IPS DF 4.7 (cell line): ENCODE measurements around the gene HYDIN.
"Not testable (repeated sequence)": the region's sequence is repeated elsewhere in the genome, so short reads cannot be mapped to it uniquely, and the experiment has no call there.

ENCODE experiments used
- DNase-seq: peaks from one replicate; pipeline ENCODE4 v3.0.0-alpha.2; 2013; ENCODE audit warnings: low spot score; ENCODE audit errors: extremely low read depth

Gene HYDIN

DNA sequence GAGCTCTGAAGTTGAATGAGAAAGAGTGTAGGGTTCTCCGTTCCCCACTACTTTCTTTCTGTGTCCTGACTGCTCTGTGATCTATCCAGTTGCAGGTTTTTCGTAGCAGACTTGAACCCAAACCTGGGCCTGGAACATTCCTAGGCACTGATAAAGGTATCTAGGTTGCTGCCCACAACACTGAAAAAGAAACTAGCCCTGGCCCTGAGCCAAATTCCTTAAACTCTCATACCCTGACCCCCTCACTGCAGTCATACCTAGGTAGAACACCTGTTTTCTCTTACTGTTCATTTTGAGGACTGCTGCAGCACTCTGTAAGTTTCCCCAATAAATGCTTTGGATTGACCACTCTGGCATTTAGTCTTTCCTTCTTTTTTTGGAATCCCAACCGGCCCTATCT, 5.4 kb downstream of the HYDIN start:
- DNase-seq: no peak

DNA sequence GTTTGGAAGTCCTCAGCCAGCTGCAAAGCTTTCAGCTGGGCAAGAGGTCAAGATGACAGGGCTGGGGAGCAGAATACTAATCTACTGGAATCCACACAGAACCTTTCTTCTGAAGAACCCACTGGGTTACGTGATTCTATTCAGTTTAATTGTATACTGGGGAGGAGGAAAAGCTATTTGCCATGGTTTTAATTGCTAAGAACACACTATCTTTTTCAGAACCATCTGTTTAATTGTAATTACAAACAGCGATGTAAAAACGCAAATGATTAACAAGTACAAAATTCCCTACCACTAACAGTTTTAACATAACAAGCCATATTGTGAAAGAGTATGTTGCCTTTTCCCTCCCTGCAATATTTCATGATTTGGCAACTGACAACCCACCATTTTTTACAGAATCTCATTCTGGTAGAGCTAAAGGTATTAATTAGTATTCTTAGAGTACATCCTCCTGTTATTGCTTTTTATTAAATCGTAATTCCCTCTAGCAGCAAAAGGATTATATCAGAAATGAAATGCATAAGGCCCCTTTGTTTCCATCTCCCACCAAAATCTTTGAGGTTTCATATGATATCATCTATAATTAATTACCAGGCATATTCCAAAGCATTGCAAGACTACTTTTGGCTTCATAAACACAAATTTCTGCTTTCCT, 12.1 kb downstream of the HYDIN start:
- DNase-seq: no peak

DNA sequence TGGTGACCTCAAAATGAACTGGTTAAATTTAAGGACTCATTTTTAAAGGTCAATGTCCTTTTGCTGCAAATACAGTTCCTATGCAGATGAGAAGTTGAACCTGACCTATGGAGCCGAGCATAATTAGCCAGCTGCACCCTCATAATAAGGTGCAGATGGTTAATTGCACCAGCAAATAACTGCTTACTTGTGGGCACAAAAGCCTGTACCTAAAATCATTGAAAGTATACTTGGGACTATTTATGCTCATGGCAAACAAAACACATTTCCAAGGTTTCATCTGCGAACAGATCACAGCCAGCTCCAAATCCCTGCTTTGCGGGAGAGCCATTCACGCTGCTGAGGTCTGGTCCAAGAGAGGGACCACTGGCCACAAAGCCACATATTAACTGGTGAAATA, 13.0 kb downstream of the HYDIN start:
- no peak for DNase-seq

DNA sequence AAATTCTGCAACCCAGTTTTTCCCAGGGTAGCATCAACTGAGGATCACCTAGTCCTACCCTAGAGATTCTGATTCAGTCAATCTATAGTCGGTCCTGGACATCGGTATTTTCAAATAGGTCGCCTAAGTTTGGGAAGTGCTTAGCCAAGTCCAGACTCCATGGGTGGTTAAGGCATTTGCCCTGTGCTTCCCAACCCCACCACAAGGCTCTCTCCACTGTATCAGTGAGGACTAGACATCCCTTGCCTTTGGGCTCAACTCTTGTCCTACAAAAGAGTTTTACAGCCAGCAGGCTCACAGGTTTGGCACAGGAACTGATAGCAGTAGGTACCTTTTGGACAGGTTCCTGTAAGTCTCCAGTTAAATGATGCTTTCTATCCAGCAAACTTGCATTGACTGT, 13.8 kb downstream of the HYDIN start:
- DNase-seq: no peak

DNA sequence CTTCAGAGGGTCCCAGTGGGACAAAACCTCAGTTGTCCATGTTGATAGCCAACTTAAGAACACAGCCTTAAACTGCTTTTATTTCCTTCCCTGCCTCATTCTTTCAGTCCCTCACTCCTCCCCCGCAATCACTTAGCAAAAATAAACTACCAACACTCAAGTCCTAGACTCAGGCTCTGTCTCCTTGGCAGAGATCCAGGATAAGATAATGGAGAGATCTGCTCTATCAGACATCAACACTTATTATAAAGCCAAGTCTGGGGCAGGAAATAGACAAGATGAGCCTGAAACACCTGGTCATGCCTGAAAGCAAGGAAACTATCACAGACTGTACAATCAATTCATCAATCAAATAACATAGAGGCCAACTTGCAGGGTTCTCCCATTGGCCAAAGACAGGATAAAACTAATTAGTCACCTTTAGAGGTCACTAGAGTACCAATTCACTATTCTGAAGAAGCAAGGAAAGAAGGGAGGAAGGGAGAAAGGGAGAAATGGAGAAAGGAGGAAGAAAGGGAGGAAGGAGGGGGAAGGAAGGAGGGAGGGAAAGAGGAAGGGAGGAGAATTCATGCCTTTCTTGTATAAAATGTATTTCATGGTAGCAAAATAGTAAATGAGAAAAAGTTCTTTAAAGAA, 15.7 kb downstream of the HYDIN start:
- no peak for DNase-seq

DNA sequence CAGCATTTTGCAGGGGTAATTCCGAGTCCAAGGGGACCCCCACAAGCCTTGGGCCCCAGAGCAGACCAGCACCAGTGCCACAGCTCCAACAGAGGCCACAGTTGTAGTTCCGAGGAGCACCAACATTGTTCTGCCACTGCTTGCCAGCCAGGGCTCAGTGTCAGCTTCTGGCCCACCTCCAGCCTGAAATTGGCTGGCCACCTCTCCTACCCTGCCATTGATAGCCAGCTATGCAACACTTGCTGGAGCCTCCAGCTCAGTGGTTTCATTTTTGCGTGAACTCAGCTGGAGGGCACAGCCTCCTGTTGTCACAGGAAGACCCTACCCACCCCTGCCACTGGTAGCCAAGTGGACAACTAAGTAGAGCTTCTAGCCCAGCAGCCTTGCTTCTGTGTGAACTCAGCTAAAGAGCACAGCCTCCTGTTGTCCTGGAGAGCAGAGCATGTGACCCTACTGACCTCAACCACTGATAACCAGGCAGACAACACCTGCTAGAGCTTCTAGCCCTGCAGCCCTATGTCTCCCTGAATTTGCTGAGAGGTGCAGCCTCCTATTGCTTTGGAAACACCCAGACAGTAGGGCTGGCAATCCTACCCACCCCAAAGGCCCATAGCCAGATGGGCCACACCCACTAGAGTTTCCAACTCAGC, 24.9 kb downstream of the HYDIN start:
- DNase-seq: no peak

DNA sequence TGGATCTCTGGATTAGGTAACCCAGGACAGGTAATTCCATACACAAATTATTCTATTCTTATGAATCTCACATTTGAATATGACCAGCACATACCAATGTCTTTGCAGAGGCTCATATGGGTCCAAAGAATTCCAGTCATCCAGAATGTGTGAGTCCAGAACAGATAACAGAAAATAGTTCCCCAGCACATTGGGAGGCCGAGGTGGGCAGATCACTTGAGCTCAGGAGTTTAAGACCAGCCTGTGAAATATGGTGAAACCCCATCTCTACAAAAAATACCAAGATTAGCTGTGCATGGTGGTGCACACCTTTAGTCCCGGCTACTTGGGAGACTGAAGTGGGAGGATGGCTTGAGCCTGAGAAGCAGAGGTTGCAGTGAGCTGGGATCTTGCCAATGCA, 26.9 kb downstream of the HYDIN start:
- DNase-seq: no peak

DNA sequence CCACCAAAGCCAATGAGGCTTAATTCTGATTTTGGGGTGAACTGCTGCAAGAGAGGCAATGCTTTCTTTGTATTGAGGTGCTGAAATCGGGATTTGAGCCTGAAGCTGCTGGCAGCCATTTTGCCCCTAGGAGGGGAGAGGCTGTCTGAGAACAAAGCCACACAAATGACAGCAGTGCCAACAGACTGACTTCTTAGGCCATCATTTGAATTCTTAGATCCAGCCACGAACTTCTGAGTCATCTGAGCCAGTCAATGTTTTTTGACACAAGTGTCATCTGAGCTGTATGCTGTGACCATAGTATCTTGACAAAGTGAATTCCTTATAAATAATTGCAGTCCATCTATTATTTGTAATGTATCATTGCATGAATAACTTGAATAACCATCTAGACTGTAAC, 29.0 kb downstream of the HYDIN start:
- no peak for DNase-seq

DNA sequence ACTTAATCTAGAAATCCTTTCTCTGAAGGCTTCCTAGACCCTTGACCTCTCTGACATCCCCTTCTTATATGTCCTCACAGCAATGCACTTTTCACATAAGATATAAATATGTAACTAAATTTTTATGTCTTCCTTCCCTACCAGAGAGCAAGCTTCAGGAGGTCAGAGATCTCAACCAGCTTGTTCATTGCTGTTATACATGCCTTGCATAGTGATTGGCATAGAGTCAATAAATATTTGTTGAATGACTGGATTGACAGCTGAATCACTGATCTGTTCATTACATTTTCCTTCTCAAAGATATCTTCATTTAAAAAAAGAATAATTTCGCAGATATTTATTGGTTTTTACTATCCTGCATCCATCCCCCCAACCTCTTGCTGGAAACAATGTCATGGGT, 29.5 kb downstream of the HYDIN start:
- no peak for DNase-seq

DNA sequence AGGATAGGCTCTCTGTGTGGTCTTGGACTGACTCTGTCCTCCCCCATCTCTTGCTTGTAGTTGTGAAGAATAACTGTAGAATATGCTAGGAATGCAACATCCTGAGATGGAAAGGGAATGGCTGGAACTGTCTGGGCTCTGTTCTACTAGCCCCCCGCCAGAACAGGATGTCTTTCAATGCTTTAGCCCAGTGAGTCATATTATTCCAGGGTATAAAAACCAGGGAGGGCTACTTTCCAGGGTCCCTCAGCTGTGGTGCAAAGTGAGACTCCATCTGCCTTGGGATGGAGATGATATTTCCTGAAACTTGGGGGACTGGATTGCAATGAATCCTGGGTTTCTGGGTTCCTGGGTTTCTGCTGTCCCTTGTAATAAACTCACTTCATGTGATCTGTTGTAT, 32.1 kb downstream of the HYDIN start:
- DNase-seq: no peak

DNA sequence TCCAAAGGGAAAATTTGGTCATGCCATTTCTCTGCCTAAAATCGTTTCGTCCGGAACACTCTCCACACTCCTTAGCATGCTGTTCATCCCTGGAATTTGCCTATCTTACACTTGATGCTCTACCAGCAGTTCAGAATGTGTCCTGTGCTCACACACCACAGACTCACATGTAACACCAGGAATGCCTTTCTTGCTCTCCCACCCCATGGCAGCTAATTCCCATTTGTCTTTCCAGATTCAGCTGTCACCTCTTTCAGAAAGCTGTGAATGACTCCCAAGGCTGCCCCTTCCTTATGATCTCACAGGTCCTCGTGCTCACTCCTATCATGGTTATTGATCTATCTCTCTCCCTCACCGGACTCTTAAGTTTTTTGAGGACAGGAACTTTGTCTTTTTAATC, 38.1 kb downstream of the HYDIN start:
- no peak for DNase-seq

DNA sequence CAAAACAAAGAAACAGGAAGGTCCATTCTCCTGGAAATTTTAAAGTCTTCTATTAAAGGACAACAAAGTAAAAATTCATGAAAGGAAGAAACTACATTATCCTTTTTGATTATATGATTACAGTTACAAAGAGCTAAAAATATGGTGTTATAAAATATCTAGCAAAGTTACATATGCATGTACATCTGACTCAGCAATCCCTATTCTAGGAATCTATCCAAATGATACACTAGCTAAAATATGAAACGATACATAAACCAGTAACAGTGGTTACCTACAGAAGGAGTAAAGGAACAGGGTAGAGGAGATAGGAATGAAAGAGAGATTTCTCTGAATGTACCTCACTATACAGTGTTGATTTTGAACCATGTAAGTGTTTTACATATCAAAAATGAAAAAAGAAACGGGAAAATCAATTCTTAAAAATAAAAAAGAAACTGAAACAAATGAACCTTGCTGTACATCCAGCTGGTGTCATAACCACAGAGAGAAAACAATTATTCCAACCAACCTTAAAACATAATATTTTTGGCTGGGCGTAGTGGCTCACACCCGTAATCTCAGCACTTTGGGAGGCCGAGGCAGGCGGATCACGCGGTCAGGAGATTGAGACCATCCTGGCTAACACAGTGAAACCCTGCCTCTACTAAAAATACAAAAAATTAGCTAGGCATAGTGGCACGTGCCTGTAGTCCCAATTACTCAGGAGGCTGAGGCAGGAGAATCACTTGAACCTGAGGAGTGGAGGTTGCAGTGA, 41.4 kb downstream of the HYDIN start:
- DNase-seq: no peak

DNA sequence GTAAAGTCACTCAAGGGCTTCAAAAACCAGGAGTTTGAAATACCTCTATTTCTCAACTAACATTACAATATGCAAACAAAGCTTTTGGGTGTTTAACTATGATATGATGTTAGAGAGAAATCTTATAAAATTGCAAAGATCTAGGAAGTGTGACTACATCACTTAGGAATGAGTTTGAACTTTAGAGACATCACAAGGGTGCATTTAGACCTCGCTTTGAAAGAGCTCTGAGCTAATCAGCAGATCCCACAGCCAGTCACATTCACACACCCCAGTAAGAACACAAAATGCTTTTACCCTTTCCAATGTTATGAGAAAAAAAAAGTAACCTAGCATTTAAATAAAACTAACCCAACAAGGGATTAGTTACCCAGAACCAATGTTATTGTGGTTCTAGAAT, 45.2 kb downstream of the HYDIN start:
- DNase-seq: no peak

DNA sequence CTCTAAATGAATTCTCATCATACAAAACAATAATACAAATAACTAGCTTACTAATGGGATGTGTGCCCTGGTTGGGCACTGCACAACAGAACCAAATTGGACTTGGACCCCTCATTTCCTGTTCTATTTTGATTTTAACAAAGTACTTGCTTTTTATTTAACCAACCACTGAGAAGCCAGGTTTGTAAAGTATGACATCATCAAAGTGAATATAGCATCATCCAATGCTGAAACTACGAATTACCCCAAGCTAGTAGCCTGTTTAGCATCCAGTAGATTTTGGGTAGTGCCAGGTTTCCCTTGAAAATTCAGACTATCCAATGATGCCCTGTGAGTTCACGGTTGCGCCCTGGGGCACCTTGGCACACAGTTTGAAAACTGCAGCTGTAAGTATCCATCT, 51.0 kb downstream of the HYDIN start:
- no peak for DNase-seq

DNA sequence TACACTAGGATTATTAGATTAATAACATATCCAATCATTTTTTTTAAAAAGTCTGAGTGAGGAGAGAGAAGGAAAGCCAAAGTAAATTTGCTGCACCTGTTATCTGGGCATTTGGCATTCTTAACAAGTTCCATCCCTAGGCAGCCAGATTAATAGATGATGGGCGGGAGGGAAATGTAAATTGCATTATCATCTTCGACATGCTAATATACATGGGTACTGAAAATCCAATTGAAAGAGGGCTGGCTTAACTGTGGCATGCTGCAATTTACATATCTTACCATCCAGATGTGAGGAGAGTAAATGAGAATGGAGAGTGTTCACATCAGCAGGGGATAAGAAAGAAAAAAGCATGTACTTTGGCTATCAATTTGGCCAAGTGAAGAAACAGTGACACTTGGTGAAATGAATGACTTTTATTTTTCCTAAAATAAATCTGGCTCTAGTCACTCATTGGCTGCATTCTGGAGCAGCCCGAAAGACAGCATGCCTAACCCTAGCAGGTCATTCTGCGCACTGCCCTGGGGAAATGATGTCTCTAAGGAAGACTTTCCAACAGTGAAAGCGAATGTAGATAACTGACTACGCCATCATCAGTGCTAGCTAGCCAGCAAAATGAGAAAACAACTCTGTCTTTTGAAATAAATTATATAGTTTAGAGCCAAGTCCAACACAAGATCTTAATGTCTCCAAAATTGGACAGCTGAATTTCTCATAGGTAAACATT, 57.9 kb downstream of the HYDIN start:
- no peak for DNase-seq

DNA sequence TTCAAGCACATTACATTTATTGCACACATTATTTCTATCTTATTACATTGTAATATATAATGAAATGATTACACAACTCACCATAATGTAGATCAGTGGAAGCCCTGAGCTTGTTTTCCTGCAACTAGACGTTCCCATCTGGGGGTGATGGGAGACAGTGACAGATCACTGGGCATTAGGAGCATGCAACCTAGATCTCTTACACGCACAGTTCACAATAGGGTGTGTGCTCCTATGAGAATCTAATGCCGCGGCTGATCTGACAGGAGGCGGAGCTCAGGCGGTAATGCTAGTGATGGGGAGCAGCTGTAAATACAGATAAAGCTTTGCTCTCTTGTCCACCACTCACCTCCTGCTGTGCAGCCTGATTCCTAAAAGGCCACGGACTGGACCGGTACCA, 69.5 kb downstream of the HYDIN start:
- not testable (repeated sequence) for DNase-seq

DNA sequence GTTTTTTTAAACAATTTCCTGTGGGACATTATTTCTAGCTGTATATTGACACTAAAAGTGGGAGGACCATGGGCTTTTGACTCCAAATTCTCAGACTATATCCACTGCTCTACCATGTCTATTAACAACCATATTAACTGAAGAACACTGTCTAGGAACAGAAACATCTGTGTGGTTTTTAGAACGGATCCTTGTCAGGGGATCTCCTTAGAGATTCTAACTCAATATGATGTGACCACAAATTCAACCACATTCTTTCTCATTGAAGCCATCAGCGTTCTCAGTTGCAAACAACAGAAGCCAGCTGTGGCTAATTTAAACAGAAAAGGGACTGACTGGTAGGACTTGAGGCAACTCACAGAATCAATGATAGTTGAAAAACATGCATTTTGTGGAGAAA, 73.2 kb downstream of the HYDIN start:
- DNase-seq: not testable (repeated sequence)

DNA sequence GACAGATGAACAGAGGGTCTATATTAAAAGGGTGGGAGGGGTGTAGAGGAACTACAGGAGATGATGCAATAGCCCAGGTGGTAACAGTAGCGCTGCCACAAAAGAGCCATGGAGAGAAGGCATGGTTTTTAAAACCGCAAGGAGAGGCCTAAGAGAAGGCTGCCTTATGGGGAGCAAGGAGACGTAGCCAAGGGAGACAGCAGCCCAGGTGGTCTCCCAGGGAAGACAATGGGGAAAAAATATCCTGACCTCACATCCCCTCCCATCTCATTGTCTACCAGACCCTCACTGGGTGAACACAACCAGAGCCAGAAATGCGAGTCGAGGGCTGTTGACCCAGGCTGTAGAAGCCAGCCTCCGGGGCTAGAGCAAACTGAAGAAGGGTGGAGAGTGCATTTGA, 77.2 kb downstream of the HYDIN start:
- DNase-seq: not testable (repeated sequence)

DNA sequence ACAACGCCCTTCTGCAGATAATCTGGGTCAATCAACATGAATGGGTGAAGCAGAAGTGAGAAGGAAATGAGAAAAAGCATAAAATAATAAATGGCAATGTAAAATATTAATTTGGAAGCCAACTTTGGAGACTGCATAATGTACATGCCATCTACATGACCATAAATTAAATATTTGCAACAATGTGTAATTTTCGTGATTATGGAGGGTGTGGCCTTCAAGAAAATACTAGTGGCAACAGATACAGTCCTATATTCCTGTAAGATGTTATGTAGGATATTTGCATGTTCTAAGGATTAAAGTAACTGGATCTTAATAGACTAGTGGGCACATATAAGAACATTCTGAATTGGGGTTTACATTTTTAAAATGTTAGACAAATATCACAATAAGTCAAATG, 78.9 kb downstream of the HYDIN start:
- not testable (repeated sequence) for DNase-seq

DNA sequence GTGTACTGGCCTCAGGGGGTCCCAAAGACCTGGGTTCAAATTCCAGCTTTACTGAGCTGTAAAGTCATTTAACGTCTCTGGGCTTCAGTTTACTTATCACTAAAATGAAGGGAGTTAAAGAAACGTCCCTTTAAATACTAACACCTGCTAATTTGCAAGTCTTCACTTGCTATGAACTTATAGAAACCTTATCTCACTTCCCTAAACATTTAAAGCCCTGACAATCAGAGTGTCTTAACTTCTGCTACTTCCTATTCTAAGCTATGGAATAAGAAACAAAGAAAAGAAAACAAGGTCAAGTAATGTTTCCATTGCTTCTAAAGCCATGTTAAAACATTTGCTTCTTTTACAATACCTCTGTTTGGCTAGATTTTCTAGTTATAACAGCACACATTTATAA, 87.3 kb downstream of the HYDIN start:
- DNase-seq: not testable (repeated sequence)

DNA sequence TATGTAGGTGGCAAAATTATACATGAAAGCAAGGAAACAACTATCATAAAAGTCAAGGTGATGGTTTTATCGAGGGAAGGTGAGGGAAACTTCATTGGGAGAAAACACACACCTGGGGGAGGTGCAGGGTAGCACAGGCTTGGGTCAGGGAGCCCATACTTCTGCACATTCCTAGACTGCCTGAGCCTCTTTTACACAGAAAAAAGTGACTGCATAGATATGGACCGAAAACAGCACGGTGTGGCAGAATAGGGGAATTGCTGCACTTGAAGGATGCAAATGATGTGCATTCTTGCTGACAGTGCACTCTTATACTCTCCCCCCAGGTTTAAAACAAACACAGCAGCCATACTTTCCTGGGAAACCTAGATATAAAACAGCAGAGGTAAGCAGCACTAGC, 120.0 kb downstream of the HYDIN start:
- not testable (repeated sequence) for DNase-seq
